GM12878 (cell line): ENCODE results near the gene NBPF11.

Experiments
- CBX5 ChIP-seq: sonication (generic); IDR thresholded peaks from 2 replicates; pipeline ENCODE4 v1.6.1; 2016; ENCODE audit warnings: low read depth, moderate library complexity, mild to moderate bottlenecking, inconsistent platforms
- CTCF ChIP-seq, 3 experiments: IDR thresholded peaks in 2 of 3; conservative IDR thresholded peaks in 1 of 3; 2 replicates each; pipeline ENCODE4 v1.5.1; 2011; ENCODE audit warnings: low read depth in 3 of 3, low read length in 3 of 3, mild to moderate bottlenecking in 3 of 3, control low read depth in 2 of 3, moderate library complexity in 2 of 3, inconsistent platforms in 1 of 3, mixed read lengths in 1 of 3; ENCODE audit not compliant: control insufficient read depth in 2 of 3, insufficient read depth in 1 of 3; ENCODE audit errors: extremely low read depth in 1 of 3
- GABPA ChIP-seq: IDR thresholded peaks from 2 replicates; pipeline ENCODE4 v1.6.1; 2014; ENCODE audit warnings: antibody characterized with exemption, low read depth, mild to moderate bottlenecking, inconsistent platforms
- IRF3 ChIP-seq: fragments of 450-650 bp; IDR thresholded peaks from 2 replicates; pipeline ENCODE4 v1.6.1; 2014; ENCODE audit warnings: mild to moderate bottlenecking
- IRF4 ChIP-seq: IDR thresholded peaks from 2 replicates; pipeline ENCODE4 v1.6.1; 2011; ENCODE audit warnings: low read depth, low read length
- NR2C2 ChIP-seq: IDR thresholded peaks from 2 replicates; pipeline ENCODE4 v1.6.1; 2011; ENCODE audit warnings: borderline replicate concordance, low read depth; ENCODE audit not compliant: control insufficient read depth, insufficient read length
- POLR2AphosphoS5 ChIP-seq: IDR thresholded peaks from 2 replicates; pipeline ENCODE4 v1.6.1; 2011; ENCODE audit warnings: mild to moderate bottlenecking, low read length, inconsistent platforms
- SP1 ChIP-seq: IDR thresholded peaks from one replicate; pipeline ENCODE4 v1.6.1; 2011; ENCODE audit warnings: low read depth, low read length
- YY1 ChIP-seq: IDR thresholded peaks from 2 replicates; pipeline ENCODE4 v1.6.1; 2011; ENCODE audit warnings: low read depth, mild to moderate bottlenecking, low read length

GRCh38 chr1:148166558-148167492 is 14.7 kb upstream of the NBPF11 start:
- TF ChIP-seq IRF4 = no peak
- no peak for TF ChIP-seq CBX5
- no peak for TF ChIP-seq YY1
- no peak for TF ChIP-seq GABPA
- no peak for TF ChIP-seq POLR2AphosphoS5
- no peak for TF ChIP-seq NR2C2
- TF ChIP-seq SP1 = no peak
- TF ChIP-seq IRF3 = no peak
- TF ChIP-seq CTCF (IDR thresholded peaks at IDR 0.05 in 2 of 3, conservative IDR thresholded peaks at IDR 0.05 in 1 of 3; ENCODE audit: control insufficient read depth in 2 of 3, extremely low read depth in 1 of 3, insufficient read depth in 1 of 3, low read depth in 3 of 3, low read length in 3 of 3) = no peak
